ENCODE results near the gene RASGRP3. TPM values are rescaled to one million over a fixed set of nuclear protein-coding genes. Genes with fewer than 3 reads are reported as not detected.

The RASGRP3 gene
- total RNA-seq, 1 donor: 31.5 TPM

GRCh38 chr2:33494877-33495641 lies 18.6 kb downstream of the RASGRP3 start:
- H3K4me1 ChIP-seq (ENCODE audit: insufficient read depth, low read length): peaks cover 70% of the 10 kb centered on the region
- no peaks in the 10 kb centered on the region for H3K27me3 ChIP-seq (ENCODE audit: insufficient read depth, low read length)
- H3K9me3 ChIP-seq (ENCODE audit: low read depth, low read length): no peaks in the 10 kb centered on the region
- H3K4me3 ChIP-seq (ENCODE audit: low read length): no peak overlapping the region

GRCh38 chr2:33495683-33496082 lies 19.2 kb downstream of the RASGRP3 start:
- Histone ChIP-seq H3K4me1 (ENCODE audit: insufficient read depth, low read length) (peaks cover 68% of the 10 kb centered on the region), H3K27me3 (ENCODE audit: insufficient read depth, low read length) (no peaks in the 10 kb centered on the region), H3K4me3 (ENCODE audit: low read length) (no peak overlapping the region), H3K9me3 (ENCODE audit: low read depth, low read length) (no peaks in the 10 kb centered on the region)

- H3K4me3 ChIP-seq (ENCODE audit: low read length): no peak overlapping the region
- H3K27me3 ChIP-seq (ENCODE audit: insufficient read depth, low read length): no peaks in the 10 kb centered on the region
- no peaks in the 10 kb centered on the region for H3K9me3 ChIP-seq (ENCODE audit: low read depth, low read length)
- H3K4me1 ChIP-seq (ENCODE audit: insufficient read depth, low read length): peaks cover 66% of the 10 kb centered on the region
Observed at GRCh38 chr2:33496150-33496549, 19.7 kb downstream of the RASGRP3 start.

- Histone ChIP-seq H3K4me3 (ENCODE audit: low read length) (no peak overlapping the region), H3K9me3 (ENCODE audit: low read depth, low read length) (no peaks in the 10 kb centered on the region), H3K27me3 (ENCODE audit: insufficient read depth, low read length) (no peaks in the 10 kb centered on the region), H3K4me1 (ENCODE audit: insufficient read depth, low read length) (peaks cover 68% of the 10 kb centered on the region)
Observed at GRCh38 chr2:33496726-33497125, 20.3 kb downstream of the RASGRP3 start.

GRCh38 chr2:33497221-33497650 lies 20.8 kb downstream of the RASGRP3 start:
- Histone ChIP-seq H3K4me1 (ENCODE audit: insufficient read depth, low read length) (peaks cover 70% of the 10 kb centered on the region), H3K4me3 (ENCODE audit: low read length) (no peak overlapping the region), H3K9me3 (ENCODE audit: low read depth, low read length) (no peaks in the 10 kb centered on the region), H3K27me3 (ENCODE audit: insufficient read depth, low read length) (no peaks in the 10 kb centered on the region)

- Histone ChIP-seq H3K4me1 (ENCODE audit: insufficient read depth, low read length) (peaks cover 65% of the 10 kb centered on the region), H3K4me3 (ENCODE audit: low read length) (no peak overlapping the region), H3K9me3 (ENCODE audit: low read depth, low read length) (no peaks in the 10 kb centered on the region), H3K27me3 (ENCODE audit: insufficient read depth, low read length) (no peaks in the 10 kb centered on the region)
Observed at GRCh38 chr2:33498291-33498956, 22.0 kb downstream of the RASGRP3 start.

- Histone ChIP-seq H3K9me3 (ENCODE audit: low read depth, low read length) (no peaks in the 10 kb centered on the region), H3K27me3 (ENCODE audit: insufficient read depth, low read length) (no peaks in the 10 kb centered on the region), H3K4me3 (ENCODE audit: low read length) (no peak overlapping the region), H3K4me1 (ENCODE audit: insufficient read depth, low read length) (peaks cover 51% of the 10 kb centered on the region)
Observed at GRCh38 chr2:33500177-33500576, 23.7 kb downstream of the RASGRP3 start.

GRCh38 chr2:33502025-33502424 lies 25.6 kb downstream of the RASGRP3 start:
- peaks cover 36% of the 10 kb centered on the region for H3K4me1 ChIP-seq (ENCODE audit: insufficient read depth, low read length)
- no peak overlapping the region for H3K4me3 ChIP-seq (ENCODE audit: low read length)
- H3K27me3 ChIP-seq (ENCODE audit: insufficient read depth, low read length): no peaks in the 10 kb centered on the region
- no peaks in the 10 kb centered on the region for H3K9me3 ChIP-seq (ENCODE audit: low read depth, low read length)

GRCh38 chr2:33503002-33503401 lies 26.6 kb downstream of the RASGRP3 start:
- no peaks in the 10 kb centered on the region for H3K27me3 ChIP-seq (ENCODE audit: insufficient read depth, low read length)
- H3K9me3 ChIP-seq (ENCODE audit: low read depth, low read length): no peaks in the 10 kb centered on the region
- peaks cover 28% of the 10 kb centered on the region for H3K4me1 ChIP-seq (ENCODE audit: insufficient read depth, low read length)
- no peak overlapping the region for H3K4me3 ChIP-seq (ENCODE audit: low read length)

- H3K27me3 ChIP-seq (ENCODE audit: insufficient read depth, low read length): no peaks in the 10 kb centered on the region
- H3K4me3 ChIP-seq (ENCODE audit: low read length): no peak overlapping the region
- no peaks in the 10 kb centered on the region for H3K9me3 ChIP-seq (ENCODE audit: low read depth, low read length)
- H3K4me1 ChIP-seq (ENCODE audit: insufficient read depth, low read length): peaks cover 14% of the 10 kb centered on the region
Observed at GRCh38 chr2:33505966-33506365, 29.5 kb downstream of the RASGRP3 start.

- no peak overlapping the region for H3K4me3 ChIP-seq (ENCODE audit: low read length)
- H3K27me3 ChIP-seq (ENCODE audit: insufficient read depth, low read length): no peaks in the 10 kb centered on the region
- no peaks in the 10 kb centered on the region for H3K9me3 ChIP-seq (ENCODE audit: low read depth, low read length)
- no peaks in the 10 kb centered on the region for H3K4me1 ChIP-seq (ENCODE audit: insufficient read depth, low read length)
Observed at GRCh38 chr2:33509908-33510585, 33.6 kb downstream of the RASGRP3 start.

- H3K4me3 ChIP-seq (ENCODE audit: low read length): no peak overlapping the region
- no peaks in the 10 kb centered on the region for H3K9me3 ChIP-seq (ENCODE audit: low read depth, low read length)
- H3K4me1 ChIP-seq (ENCODE audit: insufficient read depth, low read length): no peaks in the 10 kb centered on the region
- no peaks in the 10 kb centered on the region for H3K27me3 ChIP-seq (ENCODE audit: insufficient read depth, low read length)
Observed at GRCh38 chr2:33510586-33510968, 34.1 kb downstream of the RASGRP3 start.

GRCh38 chr2:33511141-33511540 lies 34.7 kb downstream of the RASGRP3 start:
- no peaks in the 10 kb centered on the region for H3K9me3 ChIP-seq (ENCODE audit: low read depth, low read length)
- H3K4me1 ChIP-seq (ENCODE audit: insufficient read depth, low read length): no peaks in the 10 kb centered on the region
- no peaks in the 10 kb centered on the region for H3K27me3 ChIP-seq (ENCODE audit: insufficient read depth, low read length)
- H3K4me3 ChIP-seq (ENCODE audit: low read length): no peak overlapping the region

- no peaks in the 10 kb centered on the region for H3K4me1 ChIP-seq (ENCODE audit: insufficient read depth, low read length)
- H3K9me3 ChIP-seq (ENCODE audit: low read depth, low read length): no peaks in the 10 kb centered on the region
- H3K27me3 ChIP-seq (ENCODE audit: insufficient read depth, low read length): no peaks in the 10 kb centered on the region
- H3K4me3 ChIP-seq (ENCODE audit: low read length): no peak overlapping the region
Observed at GRCh38 chr2:33512112-33512511, 35.7 kb downstream of the RASGRP3 start.

- Histone ChIP-seq H3K9me3 (ENCODE audit: low read depth, low read length) (no peaks in the 10 kb centered on the region), H3K4me3 (ENCODE audit: low read length) (no peak overlapping the region), H3K27me3 (ENCODE audit: insufficient read depth, low read length) (no peaks in the 10 kb centered on the region), H3K4me1 (ENCODE audit: insufficient read depth, low read length) (no peaks in the 10 kb centered on the region)
Observed at GRCh38 chr2:33513480-33513879, 37.0 kb downstream of the RASGRP3 start.

Data from mononuclear cell (primary cell).